HepG2 (cell line): ENCODE measurements around the gene FEM1B.

Experiments used
- CREM ChIP-seq, 2 experiments: sonication (generic) in 1 of 2; formaldehyde crosslinking in 1 of 2; IDR thresholded peaks; 2 replicates each; pipeline versions ENCODE4 v1.4.0 to v1.6.1; 2016 to 2020; ENCODE audit warnings: antibody characterized with exemption in 1 of 2, mild to moderate bottlenecking in 1 of 2, missing genetic modification reagents in 1 of 2
- CTCF ChIP-seq: sonication (generic); formaldehyde crosslinking; IDR thresholded peaks from 2 replicates; pipeline ENCODE4 v1.5.0; 2020; ENCODE audit warnings: mild to moderate bottlenecking, missing genetic modification reagents, moderate library complexity
- MED1 ChIP-seq: sonication (generic); formaldehyde crosslinking; IDR thresholded peaks from 2 replicates; pipeline ENCODE4 v1.4.0; 2020; ENCODE audit warnings: missing genetic modification reagents
- POLR2AphosphoS5 ChIP-seq: IDR thresholded peaks from 2 replicates; pipeline ENCODE4 v1.6.1; 2012; ENCODE audit warnings: low read depth, low read length
- PRDM10 ChIP-seq: sonication (generic); formaldehyde crosslinking; IDR thresholded peaks from 2 replicates; pipeline ENCODE4 v1.4.0; 2020; ENCODE audit warnings: low read depth, missing genetic modification reagents
- SP2 ChIP-seq: sonication (generic); formaldehyde crosslinking; IDR thresholded peaks from 2 replicates; pipeline ENCODE4 v1.5.1; 2020; ENCODE audit warnings: mild to moderate bottlenecking, missing genetic modification reagents
- ZNF232 ChIP-seq: sonication (generic); formaldehyde crosslinking; IDR thresholded peaks from 2 replicates; pipeline ENCODE4 v1.4.0; 2020; ENCODE audit warnings: missing genetic modification reagents, borderline replicate concordance

GRCh38 chr15:68262514-68263356, 14.8 kb upstream of the FEM1B start:
- TF ChIP-seq CTCF (no peak), POLR2AphosphoS5 (no peak), SP2 (CRISPR knock-in tag) (no peak), PRDM10 (no peak), ZNF232 (no peak), CREM (IDR thresholded peaks at IDR 0.05) (no peak), CREM (CRISPR knock-in tag; IDR thresholded peaks at IDR 0.05) (no peak), MED1 (CRISPR knock-in tag) (no peak)
